ENCODE results near the gene AFF1.
"Not testable (repeated sequence)": the region's sequence is repeated elsewhere in the genome, so short reads cannot be mapped to it uniquely, and the experiment has no call there.

The AFF1 gene

DNA sequence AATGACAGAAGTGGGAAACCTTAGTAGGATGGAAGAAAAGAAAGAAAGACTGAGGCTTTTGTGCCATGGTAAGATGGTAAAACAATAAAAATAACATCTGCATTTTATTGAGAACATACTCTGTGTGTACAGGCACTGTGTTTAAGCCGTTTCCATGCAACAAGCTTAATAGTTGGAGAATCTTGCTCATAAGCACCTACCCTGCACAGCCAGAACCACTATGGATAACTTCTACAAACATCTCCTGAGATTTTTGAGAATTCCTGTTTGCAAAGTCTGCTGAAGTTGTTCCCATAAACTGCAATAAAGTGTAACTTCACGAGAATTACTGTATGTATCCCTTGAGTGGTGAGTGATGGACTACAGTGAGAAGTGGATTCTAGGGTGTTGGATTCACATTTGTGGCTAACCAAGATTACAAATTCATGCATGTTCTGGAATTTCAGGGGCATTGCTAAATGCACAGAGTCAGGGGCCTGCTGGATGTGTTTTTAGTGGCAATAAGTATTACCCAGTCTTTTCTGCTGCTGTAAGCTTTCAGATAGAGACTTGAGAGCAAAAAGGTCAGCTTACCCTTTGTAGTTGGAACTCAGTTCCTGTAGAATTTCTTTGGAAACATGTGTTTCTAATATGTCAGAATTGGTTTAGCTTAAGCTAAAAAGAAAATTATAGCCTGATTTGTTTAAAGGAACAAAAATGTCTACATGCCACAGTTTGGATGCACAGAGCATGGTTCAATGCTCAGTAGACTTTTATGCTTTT, 132.5 kb downstream of the AFF1 start:
- DNase-seq: no peak

DNA sequence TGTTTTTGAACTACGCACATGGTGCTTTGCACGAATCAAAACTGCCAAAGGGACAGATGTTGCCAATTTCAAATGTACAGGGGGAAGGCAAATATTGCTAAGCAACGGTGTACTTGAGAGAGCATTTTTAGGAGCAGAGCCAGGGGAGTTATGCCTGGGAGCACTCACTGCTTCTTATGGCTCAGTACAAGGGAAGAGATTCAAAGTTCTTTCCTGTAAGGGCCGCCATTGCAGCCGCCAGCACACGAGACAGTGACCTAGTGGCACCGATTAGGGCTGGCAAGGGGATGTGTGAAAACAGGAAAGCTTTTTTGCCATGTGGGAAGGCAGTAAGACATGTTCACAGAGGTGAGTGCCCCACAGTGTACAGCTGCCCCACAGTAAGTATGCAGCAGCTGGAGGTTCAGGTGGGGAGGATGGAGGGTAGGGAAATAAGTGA, 133.8 kb downstream of the AFF1 start:
- DNase-seq: no peak

DNA sequence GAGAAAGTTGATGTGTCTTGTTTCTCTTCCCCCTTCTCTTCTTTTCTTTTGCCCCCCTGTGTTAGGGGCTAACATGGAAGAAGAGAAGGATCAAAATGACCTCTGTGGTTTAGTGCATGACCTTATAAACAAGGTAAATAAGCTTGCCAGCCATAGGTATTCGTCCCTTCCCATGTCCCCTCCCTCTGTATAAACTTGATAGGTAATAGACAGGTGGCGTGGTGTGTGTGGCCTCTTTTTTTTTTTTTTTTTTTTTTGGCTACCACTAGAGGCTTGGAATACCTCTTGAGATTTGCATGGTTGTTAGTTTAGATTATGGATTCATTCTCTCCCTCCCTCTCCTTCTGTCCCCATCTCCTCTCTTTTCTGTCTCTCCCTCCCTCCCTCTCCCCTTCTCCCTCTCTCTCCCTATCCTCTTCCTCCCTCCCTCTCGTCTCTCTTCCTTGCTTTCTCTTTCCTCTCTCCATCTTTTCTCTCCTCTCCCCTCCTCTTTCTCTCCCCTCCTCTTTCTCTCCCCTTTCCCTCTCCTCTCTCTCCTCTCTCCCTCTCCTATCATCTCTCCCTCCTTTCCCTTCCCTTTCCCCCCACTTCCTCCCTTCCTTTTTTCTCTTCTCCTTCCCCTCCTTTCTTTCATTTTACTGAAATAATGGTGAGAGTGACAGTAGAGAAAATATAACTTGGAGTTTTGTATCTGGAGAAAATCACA, 134.4 kb downstream of the AFF1 start:
- no peak for DNase-seq

DNA sequence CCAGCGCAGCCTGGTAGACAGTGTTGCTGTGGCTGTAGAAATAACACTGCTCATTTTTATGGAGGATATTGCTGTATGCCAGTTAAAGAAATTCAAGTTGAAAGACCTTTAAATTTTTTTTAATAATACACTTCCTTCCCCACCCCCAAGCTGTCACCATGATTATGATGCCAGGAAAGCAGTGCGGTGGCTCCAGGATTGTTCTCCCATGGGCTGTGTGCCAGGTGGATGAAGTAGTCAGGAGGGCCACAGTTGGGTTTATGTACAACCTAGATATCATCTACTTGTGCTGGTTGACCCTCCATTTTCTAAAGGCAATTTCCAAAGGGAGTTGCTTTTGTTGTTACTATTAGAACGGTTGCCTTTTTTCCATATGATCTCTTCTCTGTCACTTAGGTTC, 136.6 kb downstream of the AFF1 start:
- no peak for DNase-seq

DNA sequence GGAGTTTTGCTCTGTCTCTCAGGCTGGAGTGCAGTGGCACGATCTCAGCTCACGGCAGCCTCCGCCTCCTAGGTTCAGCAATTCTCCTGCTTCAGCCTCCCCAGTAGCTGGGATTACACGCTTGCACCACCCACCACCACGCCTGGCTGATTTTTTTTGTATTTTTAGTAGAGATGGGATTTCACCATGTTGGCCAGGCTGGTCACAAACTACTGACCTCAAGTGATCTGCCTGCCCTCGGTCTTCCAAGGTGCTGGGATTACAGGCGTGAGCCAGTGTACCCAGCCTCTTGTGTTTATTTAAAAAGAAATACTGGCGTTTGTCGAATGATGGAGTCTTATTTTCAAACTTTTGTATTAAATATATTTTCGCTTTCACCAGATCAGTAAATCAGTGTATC, 137.7 kb downstream of the AFF1 start:
- DNase-seq: not testable (repeated sequence)

DNA sequence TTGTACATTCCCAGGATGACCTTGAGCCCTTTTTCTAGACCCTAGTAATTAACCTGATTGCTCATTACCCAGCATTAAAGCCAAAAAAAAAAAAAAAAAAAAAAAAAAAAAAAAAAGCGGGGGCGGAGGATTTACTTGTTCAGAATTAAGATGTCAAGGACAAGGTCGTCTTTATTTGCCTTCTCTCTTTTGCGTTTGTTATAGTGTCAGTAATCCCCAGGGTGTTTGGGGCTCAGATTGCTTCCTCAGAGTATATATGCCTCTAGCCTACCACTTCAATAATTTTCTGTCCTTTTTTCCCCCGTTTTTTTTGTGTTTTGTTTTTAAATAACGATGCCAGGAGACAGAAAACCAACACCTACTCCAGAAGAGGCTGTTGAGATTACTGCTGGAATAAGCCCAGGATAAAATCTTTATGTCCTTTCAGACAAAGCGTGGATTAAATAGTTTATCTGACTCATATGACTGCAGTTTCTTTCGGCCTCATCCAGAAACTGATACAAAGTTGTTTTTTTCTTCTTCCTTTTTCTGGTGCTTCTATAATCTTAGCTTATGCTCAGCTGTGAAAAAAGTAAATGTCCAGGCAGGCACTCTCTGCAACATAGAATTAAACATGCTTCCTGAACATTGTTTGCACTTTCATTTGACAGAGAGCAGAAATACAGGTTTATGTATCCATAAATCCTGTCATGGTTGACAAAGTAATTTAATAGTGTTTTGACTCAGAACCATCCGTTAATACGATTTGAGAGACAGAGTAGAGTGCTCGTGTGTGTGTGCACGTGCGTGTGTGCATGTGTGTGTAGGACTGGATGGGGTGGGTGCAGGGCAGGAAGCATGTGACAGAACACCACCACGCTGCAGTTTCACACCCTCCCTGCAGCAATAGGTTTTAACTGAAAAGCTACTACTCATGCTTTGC, 138.6 kb downstream of the AFF1 start:
- peak; percentile 73 for DNase-seq

DNA sequence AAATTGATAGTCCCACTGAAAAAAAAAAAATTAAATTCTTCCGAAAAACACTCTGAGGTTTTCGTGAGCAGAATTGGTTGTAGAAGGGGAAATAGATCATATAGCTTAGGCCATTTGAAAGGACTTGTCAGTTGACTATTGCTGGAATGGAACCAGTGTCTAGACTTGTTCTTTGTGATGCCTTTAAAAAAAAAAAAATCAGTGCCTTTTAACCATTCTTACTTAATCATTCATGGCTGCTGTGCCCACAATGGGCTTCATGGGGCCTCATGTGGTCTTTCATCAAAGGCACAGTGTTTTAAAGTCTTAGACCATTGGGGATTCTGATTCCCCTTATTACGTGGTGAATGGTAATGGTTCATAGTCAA, 139.3 kb downstream of the AFF1 start:
- DNase-seq: no peak

DNA sequence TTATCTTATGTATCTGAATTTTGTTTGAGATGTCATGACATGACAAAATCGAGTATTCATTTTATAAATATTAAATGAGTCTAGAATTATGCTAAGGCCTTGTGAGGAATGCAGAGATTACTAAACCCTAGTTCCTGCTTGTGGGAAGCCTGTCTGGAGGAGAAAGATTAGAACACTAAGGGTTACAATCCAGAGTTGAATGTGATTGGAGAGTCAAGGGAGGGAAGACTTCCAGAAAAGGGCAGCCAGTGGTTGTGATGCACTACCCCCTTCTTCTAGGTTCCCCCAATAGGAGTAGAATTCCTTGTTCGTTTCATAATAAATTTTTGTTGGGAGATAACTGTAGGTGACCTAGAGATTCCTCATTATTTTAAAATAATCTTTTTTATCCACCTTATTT, 141.1 kb downstream of the AFF1 start:
- DNase-seq: no peak

DNA sequence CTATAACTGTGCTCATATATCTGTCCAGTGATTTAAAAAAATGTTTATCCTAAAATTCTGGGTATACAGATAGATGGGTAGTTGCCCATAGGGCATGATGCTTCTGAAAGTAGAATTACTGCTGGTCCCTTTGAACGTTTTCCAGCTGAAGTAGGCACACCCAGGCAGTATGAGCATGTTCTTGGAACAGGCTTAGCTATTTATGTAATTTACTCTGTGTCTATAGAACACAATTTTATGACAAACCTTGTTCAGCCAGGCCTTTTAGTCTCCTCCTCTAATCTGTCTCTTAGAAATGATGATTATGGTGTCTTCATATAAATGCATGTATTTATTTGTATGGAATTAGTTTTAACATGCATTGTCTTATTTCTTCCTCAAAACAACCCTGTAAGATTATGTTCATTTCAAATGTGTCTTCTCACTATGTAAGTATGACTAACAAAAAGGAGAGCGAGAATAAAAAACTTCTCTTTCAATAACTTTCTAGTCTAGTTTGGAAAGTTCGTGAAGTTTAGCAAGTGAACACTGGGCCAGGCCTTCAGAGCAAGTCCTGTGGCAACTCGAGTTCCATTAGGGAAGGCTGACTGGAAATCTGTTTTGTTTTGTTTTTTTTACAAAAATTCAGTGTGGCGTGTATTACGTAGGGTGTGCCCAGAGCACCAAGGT, 142.0 kb downstream of the AFF1 start:
- no peak for DNase-seq

DNA sequence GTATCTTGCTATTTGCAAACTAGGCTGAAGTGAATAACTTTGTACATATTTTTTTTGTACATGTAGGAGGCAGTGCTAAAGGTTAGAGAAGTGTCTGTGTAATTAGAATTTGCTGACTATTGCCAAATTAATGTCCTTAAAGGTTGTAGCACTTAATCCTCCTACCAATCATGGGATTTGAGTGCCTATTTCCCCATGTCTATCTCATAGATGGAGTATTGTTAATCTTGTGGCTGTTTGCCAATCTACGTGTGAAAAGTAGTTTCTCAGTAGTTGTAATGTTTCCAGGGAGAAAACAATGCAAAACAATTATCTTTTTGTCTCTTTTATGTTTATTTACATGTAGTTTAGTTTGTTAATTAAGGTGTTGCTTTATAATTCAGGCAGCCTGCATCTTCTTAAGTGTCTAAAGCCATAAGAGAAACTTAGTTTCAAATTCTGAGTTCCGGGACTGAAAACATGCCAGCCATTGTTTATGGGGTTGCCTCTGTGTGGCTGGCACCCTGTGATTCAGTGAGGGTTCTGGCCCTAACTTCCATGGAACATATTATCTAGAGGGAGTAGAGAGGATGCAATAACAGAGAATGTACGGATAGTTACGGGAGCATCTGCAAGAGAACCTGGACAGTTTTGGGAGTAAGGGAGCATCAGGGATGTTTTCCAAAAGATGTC, 143.2 kb downstream of the AFF1 start:
- DNase-seq: no peak

DNA sequence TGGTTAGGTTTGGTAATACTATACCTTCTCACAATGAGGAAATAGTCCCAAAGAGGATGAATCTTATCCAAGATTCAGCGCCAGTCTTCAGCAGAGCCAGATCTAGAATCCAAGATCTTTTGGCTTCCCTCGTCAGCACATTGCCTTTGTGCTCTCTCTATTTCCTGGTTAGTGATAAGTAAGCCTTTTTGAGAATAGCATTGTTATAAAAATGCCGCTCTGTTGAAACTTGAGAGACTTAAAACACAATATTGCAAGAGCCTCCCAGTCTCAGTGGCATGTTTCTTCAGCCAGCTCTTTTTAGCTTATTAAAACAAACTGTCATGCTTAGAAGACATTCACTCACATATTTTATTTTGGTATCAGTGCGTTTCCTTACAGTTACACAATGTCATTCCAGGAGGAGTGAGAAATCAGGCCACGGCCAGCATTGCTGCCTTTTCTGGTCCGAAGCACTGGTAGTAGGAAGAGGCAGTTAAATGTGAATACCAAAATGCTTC, 144.2 kb downstream of the AFF1 start:
- DNase-seq: no peak

DNA sequence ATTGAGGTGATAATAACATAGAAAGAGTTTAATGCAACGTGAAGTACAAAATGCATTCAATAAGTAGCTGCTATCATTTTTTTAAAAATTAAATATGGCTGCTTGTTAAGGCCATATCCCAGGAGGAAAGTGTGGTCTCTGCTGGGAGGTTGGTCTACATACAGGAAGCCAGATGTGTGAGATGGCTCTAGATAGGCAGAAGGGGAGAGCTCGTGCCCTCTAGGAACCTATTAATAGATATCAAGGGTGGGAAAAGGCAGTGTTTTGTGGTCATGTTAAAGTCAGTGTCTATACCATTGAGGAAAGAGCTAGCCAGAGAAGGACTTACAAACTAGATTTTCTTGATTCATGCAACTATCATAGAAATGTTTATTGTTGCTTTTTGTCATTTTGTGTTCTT, 145.2 kb downstream of the AFF1 start:
- DNase-seq: no peak

DNA sequence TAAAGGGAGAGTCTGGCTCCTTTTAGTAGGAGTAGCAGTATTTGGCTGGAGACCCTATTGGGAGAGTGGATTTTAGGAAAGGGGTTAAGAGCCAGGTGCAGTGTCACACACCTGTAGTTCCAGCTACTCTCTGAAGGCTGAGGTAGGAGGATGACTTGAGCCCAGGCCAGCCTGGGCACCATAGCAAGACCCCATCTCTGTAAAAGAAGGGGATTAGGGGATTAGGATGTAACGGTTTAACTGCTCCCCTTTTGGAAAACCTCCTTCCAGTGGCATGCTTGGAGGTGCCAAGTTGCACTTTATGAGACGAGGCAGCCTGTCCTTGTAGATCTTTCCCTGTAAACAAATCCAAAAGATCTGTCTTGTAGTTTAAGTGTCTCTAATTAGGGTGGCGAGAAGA, 145.7 kb downstream of the AFF1 start:
- DNase-seq: no peak

DNA sequence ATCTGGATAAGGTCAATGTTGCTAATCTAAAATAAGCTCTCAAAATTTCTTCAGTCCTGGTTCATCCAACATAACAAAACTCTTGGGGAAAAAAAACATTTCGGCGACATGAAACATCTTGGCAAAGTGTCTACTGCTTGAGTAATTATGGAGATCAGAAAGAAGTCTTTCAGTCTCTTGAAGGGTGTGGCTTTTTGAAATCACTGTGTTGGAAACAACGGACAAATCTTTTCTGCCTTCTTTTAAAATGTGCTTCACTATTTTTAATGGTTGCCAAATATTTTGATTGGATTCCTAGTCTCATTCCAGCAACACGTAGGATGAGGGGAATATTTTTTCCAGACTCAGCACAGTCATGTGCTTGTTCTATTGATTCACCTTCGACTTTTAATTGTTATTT, 147.0 kb downstream of the AFF1 start:
- no peak for DNase-seq

DNA sequence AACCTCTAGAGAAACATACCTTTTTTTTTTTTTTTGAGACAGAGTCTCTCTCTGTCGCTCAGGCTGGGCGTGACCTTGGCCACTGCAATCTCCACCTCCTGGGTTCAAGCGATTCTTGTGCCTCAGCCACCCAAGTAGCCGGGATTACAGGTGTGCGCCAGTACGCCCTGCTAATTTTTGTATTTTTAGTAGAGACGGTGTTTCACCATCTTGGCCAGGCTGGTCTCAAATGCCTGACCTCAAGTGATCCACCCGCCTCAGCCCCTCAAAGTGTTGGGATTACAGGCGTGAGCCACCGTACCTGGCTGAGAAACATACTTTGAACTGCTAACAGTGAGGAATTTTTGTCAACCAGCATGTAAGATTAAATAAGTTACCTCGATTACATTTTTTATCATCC, 150.9 kb downstream of the AFF1 start:
- not testable (repeated sequence) for DNase-seq

DNA sequence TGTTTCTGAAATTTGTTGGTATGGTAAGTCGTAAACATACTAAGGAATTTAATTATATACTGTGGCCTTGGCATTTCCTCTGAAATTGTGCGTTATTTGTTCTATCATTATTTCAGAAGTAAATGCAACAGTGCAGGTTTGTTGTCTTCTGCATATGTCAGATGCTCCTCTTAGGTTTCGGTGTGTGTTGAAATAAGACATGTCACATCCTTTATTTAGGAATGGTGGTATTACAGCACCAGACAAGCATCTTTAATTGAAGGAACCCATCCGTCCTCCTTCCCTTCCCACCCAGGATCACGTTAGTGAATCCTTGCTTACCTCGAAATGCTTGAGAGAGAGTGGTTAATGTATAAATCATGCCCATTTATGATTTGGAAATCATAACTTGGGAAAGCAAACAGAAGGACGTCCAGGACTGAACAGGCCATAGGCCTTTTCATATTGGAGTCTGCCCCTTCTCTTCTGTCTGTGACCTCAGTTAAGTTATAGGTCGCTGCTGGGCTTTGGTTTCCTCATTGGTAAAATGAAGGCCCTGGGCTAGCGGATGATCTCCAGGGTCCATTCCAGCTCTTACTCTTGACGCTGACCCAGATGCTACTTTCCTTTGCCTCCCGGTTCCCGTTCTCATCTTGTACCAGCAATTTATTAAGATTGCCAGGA, 151.5 kb downstream of the AFF1 start:
- no peak for DNase-seq

DNA sequence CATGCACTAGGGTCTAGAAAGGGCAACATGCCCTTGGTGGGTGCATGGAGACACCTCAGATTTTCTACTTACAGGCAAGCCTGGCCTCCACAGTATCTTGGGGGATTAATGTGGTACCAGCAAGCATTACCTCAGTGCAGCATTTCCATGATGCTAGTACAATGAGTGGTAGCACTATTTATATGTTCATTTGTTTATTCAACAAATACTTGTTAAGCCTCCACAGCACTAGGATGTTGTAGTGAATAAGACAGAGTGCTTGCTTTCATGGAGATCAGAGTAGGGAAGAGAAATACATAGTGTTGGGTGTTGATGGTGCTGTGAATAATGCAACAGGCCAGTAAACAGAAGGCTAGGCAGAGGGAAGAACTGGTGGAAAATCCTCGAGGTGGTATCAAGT, 152.2 kb downstream of the AFF1 start:
- DNase-seq: no peak

DNA sequence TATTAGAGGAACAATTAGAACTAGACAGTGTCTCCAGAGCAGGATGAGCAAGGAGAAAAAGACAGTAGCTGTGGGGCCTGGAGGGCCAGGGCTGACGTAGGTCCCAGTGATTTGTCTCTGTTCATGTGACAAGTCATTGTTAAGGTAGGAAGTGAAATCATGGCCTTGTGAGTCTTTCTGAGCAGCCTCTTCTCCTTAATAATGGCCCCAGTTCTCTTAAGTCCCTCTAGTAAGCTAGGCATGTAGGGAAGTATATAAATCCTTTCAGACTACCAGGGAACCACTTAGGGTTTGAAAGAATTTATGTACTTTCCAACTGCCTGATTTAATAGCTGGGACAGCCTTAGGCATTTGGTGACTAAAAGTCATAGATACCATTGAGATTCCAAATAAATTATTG, 152.6 kb downstream of the AFF1 start:
- DNase-seq: peak; percentile 82

DNA sequence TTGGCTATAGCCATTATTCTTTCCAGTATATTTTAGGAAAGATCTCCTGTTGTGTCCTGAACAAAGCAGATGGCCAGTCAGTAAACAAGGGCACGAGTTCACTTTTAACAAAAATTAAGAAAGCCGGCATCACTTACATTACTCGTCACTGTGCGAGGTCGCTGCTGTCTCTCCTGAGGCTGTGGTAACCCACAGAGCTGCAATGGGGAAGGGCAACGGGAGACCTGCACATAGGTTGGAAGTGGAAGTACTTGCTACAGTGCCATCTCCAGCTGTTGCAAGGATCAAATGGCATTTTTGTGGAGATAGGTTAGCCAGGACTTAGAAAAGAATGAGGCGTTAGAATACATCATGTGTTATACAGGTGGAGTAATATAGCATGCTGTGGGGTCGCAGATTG, 153.4 kb downstream of the AFF1 start:
- no peak for DNase-seq

DNA sequence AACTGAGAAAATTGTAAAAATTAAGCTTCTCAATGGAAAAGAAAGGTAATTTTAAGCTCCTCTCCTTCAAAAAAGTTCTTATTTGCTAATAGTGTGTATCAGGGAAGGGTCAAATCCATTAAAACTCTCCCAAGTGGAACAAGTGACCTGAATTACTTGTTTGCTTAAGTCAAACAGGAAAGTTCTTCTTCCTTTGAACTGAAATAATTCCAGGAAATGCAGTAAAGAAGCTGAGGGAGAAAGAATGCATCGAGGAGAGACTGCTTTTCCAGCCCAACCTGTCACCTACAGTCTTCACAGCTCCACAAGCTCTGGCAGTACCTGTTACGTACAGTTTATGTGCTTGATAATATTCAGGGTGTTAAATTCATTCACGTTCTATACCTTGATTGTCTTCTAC, 154.6 kb downstream of the AFF1 start:
- DNase-seq: no peak

DNA sequence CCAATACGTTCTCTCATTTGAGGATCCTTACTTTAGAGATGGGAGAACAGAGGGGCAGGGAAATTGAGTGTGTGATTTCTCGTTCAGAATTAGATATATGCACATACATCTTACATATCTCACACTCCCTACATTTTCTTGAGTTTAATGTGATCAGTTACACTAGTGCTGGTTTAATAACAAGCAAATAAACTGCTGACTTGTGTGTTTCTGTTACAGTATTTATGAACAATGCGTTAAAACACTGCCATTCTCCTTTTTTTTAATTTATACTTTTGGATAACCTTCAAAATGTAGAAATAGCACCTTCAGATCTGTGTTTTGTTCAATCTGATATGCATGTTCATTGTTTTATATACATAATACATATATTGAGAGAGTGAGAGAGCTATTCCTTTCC, 155.5 kb downstream of the AFF1 start:
- no peak for DNase-seq

All from suppressor macrophage treated with lipopolysaccharide for 4 hours (primary cell).